Lower leg skin (tissue), 3 donors: ENCODE results near the gene PABPN1L.

Experiments
- CTCF ChIP-seq, 3 donors: fragments of 450-650 bp; IDR thresholded peaks; one replicate each; pipeline ENCODE4 v1.5.1; 2016; ENCODE audit warnings: antibody characterized with exemption in 3 of 3, mild to moderate bottlenecking in 3 of 3, moderate library complexity in 2 of 3
- POLR2A ChIP-seq, 2 donors: fragments of 450-650 bp; IDR thresholded peaks; one replicate each; pipeline ENCODE4 v1.6.1; 2016 to 2017; ENCODE audit warnings: antibody characterized with exemption in 2 of 2, mild to moderate bottlenecking in 1 of 2, moderate library complexity in 1 of 2

GRCh38 chr16:88839026-88839529 lies 27.4 kb downstream of the PABPN1L start:
- TF ChIP-seq CTCF (IDR thresholded peaks at IDR 0.05) (no peak), POLR2A (IDR thresholded peaks at IDR 0.05) (no peak)
